GM19035 (cell line): ENCODE data around the gene C1QA.
"Not testable (repeated sequence)": the region's sequence is repeated elsewhere in the genome, so short reads cannot be mapped to it uniquely, and the experiment has no call there.

Experiments
- ATAC-seq: cut with Tn5 transposase; IDR thresholded peaks from one replicate; pipeline ENCODE4 v1.9.1; 2021; ENCODE audit not compliant: unreplicated experiment

C1QA gene

GRCh38 chr1:22639286-22639685 is 2.9 kb downstream of the C1QA start:
- no peak for ATAC-seq

DNA sequence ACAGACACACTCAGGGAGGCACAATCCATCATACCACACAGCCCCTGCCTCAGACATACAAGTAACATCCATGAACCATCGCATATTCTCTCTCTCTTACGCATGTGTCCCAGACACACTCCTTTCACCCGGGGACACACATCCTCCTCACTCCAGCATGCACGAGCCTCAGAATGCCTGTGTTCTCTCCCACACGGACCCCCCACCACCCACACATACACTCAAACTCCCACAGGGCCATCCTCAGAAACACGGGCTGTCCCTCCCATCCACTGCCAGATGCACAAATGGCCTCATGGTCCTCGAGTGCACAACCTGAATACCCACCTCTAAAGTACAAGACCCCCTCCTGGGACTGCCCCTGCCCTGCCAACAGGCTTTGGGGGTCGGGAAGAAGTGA is 4.8 kb downstream of the C1QA start:
- ATAC-seq = no peak

DNA sequence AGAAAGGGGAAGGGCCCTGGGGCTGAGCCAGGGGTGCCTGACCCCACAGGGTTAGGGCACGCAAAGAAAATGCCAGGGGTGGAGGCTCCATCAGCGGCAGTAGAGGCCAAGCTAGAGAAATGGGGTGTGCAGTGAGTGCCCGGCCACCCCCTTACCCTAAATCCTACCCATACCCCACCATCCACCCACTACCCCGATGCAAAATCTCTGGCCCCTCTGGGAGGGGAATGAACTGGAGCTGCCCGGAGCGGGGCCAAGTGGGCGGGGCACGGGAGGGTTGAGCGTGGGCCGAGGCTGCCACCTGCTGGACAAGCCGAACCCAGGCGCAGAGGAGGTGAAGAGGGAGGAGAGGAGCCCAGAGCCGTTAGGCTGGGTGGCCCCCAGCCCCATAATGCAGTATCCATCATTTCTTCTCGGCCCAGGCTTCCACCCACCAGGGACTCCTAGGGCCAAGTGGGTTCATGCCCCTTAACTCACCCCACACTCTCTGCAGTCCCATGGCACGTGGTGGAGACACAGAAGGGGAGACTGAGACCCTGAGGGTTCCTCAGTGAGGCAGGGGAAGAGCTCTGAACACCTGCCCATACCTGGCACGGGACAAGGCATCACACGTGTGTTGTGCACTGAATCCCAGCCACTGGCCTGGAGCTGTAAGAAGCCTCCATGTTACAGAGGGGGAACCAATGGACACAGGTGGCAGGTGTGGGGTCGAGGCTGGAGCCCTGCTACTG is 5.6 kb downstream of the C1QA start:
- no peak for ATAC-seq

GRCh38 chr1:22643381-22643780 is 7.0 kb downstream of the C1QA start, which contains the start of gene C1QC:
Gene C1QC, plus strand, starts transcription at chr1:22643633. Its CDS starts 391 bp downstream, at chr1:22644024.
- ATAC-seq = no peak

- no peak for ATAC-seq
Measured at GRCh38 chr1:22643928-22644327, 7.5 kb downstream of the C1QA start.

DNA sequence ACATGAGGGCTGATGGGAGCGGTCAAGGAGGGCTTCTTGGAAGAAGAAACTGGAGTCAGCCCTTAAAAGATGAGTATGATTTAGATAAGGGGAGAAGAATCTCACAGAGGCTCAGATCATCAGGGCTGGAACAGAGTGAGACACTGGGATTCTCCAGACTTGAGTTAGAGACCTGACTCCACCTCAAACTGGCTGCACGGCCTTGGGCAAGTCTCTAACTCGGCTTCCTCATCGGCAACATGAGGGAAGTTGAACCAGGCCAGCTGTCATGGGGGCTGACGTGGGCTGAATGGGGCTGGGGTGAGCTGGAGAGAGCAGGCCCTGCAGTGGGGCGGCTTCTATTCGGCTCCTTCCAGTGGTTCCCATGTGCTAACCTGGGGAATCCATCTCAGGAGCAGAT is 9.5 kb downstream of the C1QA start:
- no peak for ATAC-seq

DNA sequence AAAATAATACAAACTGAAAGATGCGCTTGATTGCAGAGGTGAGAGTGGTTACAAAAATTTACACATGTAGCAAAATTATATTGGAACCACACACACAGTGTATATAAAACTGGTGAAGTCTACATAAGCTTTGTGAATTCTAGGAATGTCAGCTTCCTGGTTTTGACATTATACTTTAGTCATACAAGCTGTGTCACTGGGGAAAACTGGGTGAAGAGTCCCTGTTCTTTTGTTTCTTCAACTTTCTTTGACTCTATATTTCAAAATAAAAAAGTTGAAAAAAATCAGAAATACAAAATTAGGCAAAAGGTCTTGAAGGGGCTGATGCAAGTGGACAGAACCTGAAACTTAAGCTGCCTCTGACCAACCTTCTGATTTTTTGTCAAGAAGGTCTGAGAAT is 10.0 kb downstream of the C1QA start:
- ATAC-seq = no peak

- no peak for ATAC-seq
Measured at GRCh38 chr1:22650089-22650693, 13.8 kb downstream of the C1QA start.

- ATAC-seq = no peak
Measured at GRCh38 chr1:22651941-22652856, 15.8 kb downstream of the C1QA start.

- ATAC-seq = no peak
Measured at GRCh38 chr1:22652881-22653316, 16.5 kb downstream of the C1QA start, which contains the start of gene C1QB. Gene C1QB, plus strand, starts transcription at chr1:22653236. Its CDS starts 6,227 bp downstream, at chr1:22659463.

- no peak for ATAC-seq
Measured at GRCh38 chr1:22654692-22655091, 18.3 kb downstream of the C1QA start.

- no peak for ATAC-seq
Measured at GRCh38 chr1:22658385-22659163, 22.1 kb downstream of the C1QA start.

DNA sequence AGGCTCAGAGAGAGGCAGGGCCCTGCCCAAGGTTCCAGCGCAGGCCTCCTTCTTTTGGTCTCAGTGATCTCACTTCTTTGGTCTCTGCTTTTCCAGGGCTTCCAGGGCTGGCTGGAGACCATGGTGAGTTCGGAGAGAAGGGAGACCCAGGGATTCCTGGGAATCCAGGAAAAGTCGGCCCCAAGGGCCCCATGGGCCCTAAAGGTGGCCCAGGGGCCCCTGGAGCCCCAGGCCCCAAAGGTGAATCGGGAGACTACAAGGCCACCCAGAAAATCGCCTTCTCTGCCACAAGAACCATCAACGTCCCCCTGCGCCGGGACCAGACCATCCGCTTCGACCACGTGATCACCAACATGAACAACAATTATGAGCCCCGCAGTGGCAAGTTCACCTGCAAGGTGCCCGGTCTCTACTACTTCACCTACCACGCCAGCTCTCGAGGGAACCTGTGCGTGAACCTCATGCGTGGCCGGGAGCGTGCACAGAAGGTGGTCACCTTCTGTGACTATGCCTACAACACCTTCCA is 24.4 kb downstream of the C1QA start:
- ATAC-seq = no peak

GRCh38 chr1:22661880-22662279 is 25.5 kb downstream of the C1QA start:
- ATAC-seq = no peak

GRCh38 chr1:22662318-22662717 is 25.9 kb downstream of the C1QA start:
- no peak for ATAC-seq

DNA sequence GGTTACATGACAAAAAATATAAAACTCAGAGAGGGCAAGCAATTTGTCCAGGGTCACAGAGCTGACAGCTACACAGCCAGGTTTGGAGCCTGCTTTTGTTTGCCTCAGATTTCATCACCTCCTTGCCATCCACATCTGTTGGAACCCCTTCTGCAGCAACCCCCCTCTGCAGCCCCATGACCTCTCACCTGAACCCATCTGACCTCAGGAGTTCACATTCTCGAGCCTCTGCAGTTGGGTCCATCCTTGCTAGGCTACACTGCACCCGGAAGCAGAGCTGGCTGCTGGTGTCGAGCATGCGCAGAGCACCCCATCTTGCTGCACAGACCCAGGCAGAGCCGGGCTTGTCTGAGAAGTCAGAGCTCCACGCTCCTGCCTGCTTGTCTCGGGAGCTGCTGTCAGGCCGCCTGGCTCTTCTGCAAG is 26.6 kb downstream of the C1QA start:
- ATAC-seq = no peak

DNA sequence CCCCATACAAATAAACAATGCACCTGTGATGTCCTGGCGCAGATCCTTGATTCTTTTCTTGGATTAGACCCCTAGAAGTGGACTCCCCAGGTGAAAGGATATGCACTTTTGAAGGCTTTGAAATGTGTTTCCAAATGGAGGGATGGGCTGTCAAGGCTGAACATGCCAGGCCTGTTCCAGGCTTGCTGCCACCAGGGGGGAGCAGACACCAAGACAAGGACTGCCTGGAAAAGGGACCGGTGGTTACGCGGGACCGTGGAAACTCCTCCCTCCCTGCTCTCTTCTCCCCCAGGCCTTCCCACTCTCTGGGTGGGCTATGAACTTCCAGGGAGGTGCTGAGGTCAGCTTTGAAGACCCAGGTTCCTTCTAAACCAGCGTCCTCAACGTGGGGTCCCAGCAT is 29.3 kb downstream of the C1QA start:
- ATAC-seq = no peak

DNA sequence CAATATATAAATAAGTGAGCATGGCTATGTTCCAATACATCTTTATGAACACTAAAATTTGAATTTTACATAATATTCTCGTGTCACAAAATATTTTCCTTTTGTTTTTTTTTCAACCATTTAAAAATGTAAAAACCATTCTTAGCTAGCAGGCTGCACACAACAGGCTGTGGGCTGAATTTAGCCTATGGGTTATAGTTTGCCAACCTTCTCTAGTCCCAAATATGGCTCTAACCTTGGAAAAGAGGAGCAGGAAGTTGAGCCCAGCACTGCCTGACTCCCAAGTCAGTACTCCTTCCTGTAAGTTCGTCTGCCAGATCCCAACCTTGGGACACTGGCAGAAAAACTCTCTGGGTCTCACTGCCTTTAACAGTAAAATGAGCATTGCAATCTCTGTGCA is 30.0 kb downstream of the C1QA start:
- ATAC-seq = no peak

GRCh38 chr1:22668840-22669239 is 32.4 kb downstream of the C1QA start:
- not testable (repeated sequence) for ATAC-seq

- no peak for ATAC-seq
Measured at GRCh38 chr1:22670352-22670975, 34.0 kb downstream of the C1QA start.
